Calu3 (cell line): Measurements from ENCODE around the gene ESAM. TPM values are rescaled to one million over a fixed set of nuclear protein-coding genes. Genes with fewer than 3 reads are reported as not detected.

Experiments used
- BruUV-seq: library from RNA; stranded (reverse); fragments of 400-500 nt; replicated peaks from 2 replicates; lab custom pipeline; 2021; lab: Mats Ljungman, UMichigan
- CTCF ChIA-PET: fragments of 300-600 bp; sonication (Branson Sonifier 250); formaldehyde crosslinking; loops from one replicate; lab custom pipeline; 2022; ENCODE audit warnings: antibody characterized with exemption; lab: Charles Lee
- DNase-seq: peaks from one replicate; pipeline ENCODE4 v3.0.0; 2022
- H3K27ac Mint-ChIP-seq: one replicate; pipeline ENCODE4 v1.8.0; 2022; ENCODE audit warnings: mixed read lengths; ENCODE audit not compliant: unreplicated experiment
- H3K27me3 Mint-ChIP-seq: one replicate; pipeline ENCODE4 v1.8.0; 2022; ENCODE audit warnings: mixed read lengths; ENCODE audit not compliant: unreplicated experiment
- H3K36me3 Mint-ChIP-seq: one replicate; pipeline ENCODE4 v1.8.0; 2022; ENCODE audit warnings: mild to moderate bottlenecking, moderate library complexity, mixed read lengths; ENCODE audit not compliant: insufficient read depth, unreplicated experiment
- H3K4me1 Mint-ChIP-seq: one replicate; pipeline ENCODE4 v1.8.0; 2022; ENCODE audit warnings: mild to moderate bottlenecking, low read depth, mixed read lengths; ENCODE audit not compliant: unreplicated experiment
- H3K4me3 Mint-ChIP-seq: one replicate; pipeline ENCODE4 v1.8.0; 2022; ENCODE audit warnings: mild to moderate bottlenecking, low read depth, moderate library complexity, mixed read lengths; ENCODE audit not compliant: unreplicated experiment
- H3K9me3 Mint-ChIP-seq: one replicate; pipeline ENCODE4 v1.8.0; 2022; ENCODE audit warnings: low read depth, mixed read lengths; ENCODE audit not compliant: unreplicated experiment
- intact Hi-C: fragments of 100-400 bp; cut with micrococcal nuclease; formaldehyde crosslinking; loops from one replicate; pipeline ENCODE4 v1.10.0; 2022; ENCODE audit not compliant: unreplicated experiment
- total RNA-seq: library from RNA; stranded (reverse); gene quantifications from 2 replicates; pipeline ENCODE4 v1.2.3, GENCODE V29; 2022
- TF ChIP-seq, protein P1 (sequence below): fragments of 200-600 bp; IDR thresholded peaks from one replicate; pipeline ENCODE4 v1.8.0; 2022; ENCODE audit warnings: antibody characterized with exemption; ENCODE audit not compliant: unreplicated experiment

ESAM gene
- total RNA-seq, 1 experiment from 2014 or later, result 1.1 TPM

DNA sequence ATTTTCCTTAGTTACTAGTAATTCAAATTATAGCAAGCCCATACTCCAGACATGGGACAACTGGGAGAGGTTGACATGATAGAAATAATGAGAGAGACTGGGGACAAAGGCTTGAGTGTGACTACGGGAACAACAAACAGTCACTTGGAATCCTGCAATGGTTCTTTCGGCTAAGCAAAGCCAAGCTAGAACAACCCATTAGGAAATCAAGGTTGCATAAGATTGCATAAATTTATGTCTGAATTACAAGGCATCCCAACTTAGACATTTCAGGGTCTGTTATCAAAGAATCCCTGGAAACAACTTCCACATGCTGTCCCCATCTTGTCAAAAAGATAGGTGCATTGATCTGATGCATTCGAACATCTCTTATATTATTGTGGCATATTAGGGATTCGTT lies 32.5 kb downstream of the ESAM start:
- Mint-ChIP-seq H3K9me3 (no peaks in the 10 kb centered on the region), H3K27ac (no peak overlapping the region), H3K36me3 (no peaks in the 10 kb centered on the region), H3K4me3 (no peak overlapping the region), H3K27me3 (peaks cover 18% of the 10 kb centered on the region), H3K4me1 (peaks cover 18% of the 10 kb centered on the region)
- no TSS peak for BruUV-seq
- CTCF ChIA-PET, result no interaction called here
- intact Hi-C loops, result no loop called here
- DNase-seq, result no peak
- TF ChIP-seq, protein P1, sequence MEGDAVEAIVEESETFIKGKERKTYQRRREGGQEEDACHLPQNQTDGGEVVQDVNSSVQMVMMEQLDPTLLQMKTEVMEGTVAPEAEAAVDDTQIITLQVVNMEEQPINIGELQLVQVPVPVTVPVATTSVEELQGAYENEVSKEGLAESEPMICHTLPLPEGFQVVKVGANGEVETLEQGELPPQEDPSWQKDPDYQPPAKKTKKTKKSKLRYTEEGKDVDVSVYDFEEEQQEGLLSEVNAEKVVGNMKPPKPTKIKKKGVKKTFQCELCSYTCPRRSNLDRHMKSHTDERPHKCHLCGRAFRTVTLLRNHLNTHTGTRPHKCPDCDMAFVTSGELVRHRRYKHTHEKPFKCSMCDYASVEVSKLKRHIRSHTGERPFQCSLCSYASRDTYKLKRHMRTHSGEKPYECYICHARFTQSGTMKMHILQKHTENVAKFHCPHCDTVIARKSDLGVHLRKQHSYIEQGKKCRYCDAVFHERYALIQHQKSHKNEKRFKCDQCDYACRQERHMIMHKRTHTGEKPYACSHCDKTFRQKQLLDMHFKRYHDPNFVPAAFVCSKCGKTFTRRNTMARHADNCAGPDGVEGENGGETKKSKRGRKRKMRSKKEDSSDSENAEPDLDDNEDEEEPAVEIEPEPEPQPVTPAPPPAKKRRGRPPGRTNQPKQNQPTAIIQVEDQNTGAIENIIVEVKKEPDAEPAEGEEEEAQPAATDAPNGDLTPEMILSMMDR, result no peak

DNA sequence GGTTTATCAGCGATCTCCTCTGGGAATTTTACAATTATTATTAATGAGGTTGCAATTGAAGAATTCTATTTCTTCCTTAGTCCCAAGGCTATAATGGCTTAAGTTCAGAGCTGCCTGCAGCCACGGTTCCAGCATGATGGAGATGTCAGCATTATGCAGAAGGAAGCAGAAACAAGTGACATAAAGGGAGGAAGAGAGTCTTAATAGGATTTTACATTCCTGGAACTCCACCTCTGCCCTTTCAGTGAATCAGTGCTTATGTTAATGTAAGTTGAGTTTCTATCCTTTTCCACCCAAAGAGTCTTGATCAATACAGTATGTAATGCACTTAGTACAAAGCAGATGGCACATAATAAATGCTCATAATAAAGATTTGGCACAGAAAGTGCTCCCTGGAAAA lies 34.0 kb downstream of the ESAM start:
- peaks cover 24% of the 10 kb centered on the region for H3K27me3 Mint-ChIP-seq
- CTCF ChIA-PET, result interaction anchor here (0.5 kb wide), 1 partner anchor 999 kb away, joined by 4 read pairs; no protein-coding TSS in a partner anchor
- TF ChIP-seq, protein P1, result no peak
- BruUV-seq, result no TSS peak
- H3K36me3 Mint-ChIP-seq, result no peaks in the 10 kb centered on the region
- peaks cover 19% of the 10 kb centered on the region for H3K4me1 Mint-ChIP-seq
- H3K4me3 Mint-ChIP-seq, result no peak overlapping the region
- no peaks in the 10 kb centered on the region for H3K9me3 Mint-ChIP-seq
- intact Hi-C loops, result no loop called here
- no peak for DNase-seq
- no peak overlapping the region for H3K27ac Mint-ChIP-seq

DNA sequence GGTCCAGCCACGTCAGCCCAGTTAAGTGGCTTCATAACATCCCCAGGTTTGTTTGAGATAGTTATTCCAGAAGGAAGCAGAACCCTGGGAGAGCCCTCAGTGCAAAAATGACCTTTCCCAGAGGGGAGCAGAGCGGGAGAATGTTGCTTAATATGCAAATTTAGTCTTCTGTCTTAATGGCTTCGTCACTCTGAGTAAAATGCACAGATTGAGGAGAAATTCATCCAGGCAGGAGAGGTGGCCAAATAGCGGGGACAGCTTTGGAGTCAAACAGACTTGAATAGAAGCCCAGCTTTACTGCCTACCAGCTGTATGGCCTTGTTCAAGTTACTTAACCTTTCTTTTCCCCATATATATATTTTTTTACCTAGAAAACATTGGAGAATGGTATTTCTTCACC lies 34.6 kb downstream of the ESAM start:
- H3K36me3 Mint-ChIP-seq, result no peaks in the 10 kb centered on the region
- CTCF ChIA-PET, result interaction anchor here (0.5 kb wide), 1 partner anchor 999 kb away, joined by 4 read pairs; no protein-coding TSS in a partner anchor

DNA sequence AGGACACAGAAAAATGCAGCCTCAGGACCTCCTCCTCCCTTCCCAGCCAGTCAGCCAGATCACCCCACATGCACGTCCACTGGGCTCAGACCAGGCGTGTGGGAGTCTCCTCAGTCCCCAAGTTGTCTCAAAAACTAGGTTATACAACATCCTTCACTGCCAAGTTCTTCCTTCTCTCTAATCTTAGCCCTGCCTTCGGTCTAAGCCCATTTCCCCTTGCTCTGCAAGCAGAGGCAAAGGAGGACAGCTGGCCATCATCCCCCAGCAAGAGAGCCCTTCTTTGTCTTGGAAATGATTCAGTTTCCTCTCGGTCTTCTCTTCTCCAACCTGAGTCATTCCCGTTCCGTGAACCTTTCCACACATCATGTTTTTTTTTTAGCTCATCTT lies 36.4 kb downstream of the ESAM start:
- CTCF ChIA-PET, result no interaction called here
- intact Hi-C loops, result no loop called here
- H3K4me3 Mint-ChIP-seq, result no peak overlapping the region
- no peaks in the 10 kb centered on the region for H3K9me3 Mint-ChIP-seq
- H3K27me3 Mint-ChIP-seq, result peaks cover 48% of the 10 kb centered on the region
- no peak for DNase-seq
- BruUV-seq, result no TSS peak
- peaks cover 19% of the 10 kb centered on the region for H3K4me1 Mint-ChIP-seq
- H3K27ac Mint-ChIP-seq, result no peak overlapping the region
- TF ChIP-seq, protein P1, result no peak
- no peaks in the 10 kb centered on the region for H3K36me3 Mint-ChIP-seq

More for the DNA sequence above, 34.6 kb downstream of the ESAM start:
- Mint-ChIP-seq H3K4me1 (peaks cover 19% of the 10 kb centered on the region), H3K4me3 (no peak overlapping the region), H3K27ac (no peak overlapping the region), H3K9me3 (no peaks in the 10 kb centered on the region), H3K27me3 (peaks cover 31% of the 10 kb centered on the region)
- TF ChIP-seq, protein P1, result no peak
- BruUV-seq, result no TSS peak
- intact Hi-C loops, result no loop called here
- no peak for DNase-seq
